ENCODE measurements around the gene MESD.

DNA sequence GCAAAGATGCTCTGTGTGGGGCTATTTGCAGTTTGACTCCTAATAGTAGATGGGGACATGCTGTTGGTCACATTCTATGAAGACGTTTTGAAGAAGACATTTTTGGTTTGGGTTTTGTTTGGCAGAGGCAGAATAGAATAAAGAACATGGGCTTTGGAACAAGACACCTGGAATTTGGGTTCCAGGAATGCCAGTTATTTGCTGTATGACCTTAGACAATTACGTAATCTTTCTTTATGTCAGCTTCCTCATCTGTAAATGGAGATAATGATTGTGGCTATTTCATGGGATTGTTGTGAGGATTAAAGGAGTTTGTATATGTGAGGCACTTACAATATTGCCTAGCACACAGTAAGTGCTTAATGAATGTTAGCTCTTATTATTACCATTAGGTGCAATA is 91.6 kb downstream of the MESD start:
- TF ChIP-seq, protein P1, sequence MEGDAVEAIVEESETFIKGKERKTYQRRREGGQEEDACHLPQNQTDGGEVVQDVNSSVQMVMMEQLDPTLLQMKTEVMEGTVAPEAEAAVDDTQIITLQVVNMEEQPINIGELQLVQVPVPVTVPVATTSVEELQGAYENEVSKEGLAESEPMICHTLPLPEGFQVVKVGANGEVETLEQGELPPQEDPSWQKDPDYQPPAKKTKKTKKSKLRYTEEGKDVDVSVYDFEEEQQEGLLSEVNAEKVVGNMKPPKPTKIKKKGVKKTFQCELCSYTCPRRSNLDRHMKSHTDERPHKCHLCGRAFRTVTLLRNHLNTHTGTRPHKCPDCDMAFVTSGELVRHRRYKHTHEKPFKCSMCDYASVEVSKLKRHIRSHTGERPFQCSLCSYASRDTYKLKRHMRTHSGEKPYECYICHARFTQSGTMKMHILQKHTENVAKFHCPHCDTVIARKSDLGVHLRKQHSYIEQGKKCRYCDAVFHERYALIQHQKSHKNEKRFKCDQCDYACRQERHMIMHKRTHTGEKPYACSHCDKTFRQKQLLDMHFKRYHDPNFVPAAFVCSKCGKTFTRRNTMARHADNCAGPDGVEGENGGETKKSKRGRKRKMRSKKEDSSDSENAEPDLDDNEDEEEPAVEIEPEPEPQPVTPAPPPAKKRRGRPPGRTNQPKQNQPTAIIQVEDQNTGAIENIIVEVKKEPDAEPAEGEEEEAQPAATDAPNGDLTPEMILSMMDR (IDR thresholded peaks at IDR 0.05), result no peak
- TF ChIP-seq POLR2A (IDR thresholded peaks at IDR 0.05; ENCODE audit: low read depth), result no peak
- no peak for TF ChIP-seq POLR2AphosphoS5 (IDR thresholded peaks at IDR 0.05)
- TF ChIP-seq EP300 (IDR thresholded peaks at IDR 0.05), result no peak

Data from esophagus muscularis mucosa (tissue), 4 donors.